Thoracic aorta (tissue), 2 donors: Measurements from ENCODE around the gene GRB7. TPM values are rescaled to one million over a fixed set of nuclear protein-coding genes. Genes with fewer than 3 reads are reported as not detected.

Experiments used
- ATAC-seq: fragments of 150-250 bp; one replicate; pipeline ENCODE4 v1.8.0; 2017; ENCODE audit warnings: low read depth; ENCODE audit not compliant: insufficient number of reproducible peaks, low FRiP score
- DNase-seq: peaks from one replicate; pipeline ENCODE4 v3.0.0-alpha.2; 2020; ENCODE audit warnings: low spot score
- H3K27ac ChIP-seq, 2 donors: fragments of 200-600 bp; sonication (generic); 1 replicate in 1 of 2; 2 replicates in 1 of 2; pipeline ENCODE4 v1.5.1; 2016; ENCODE audit warnings: mild to moderate bottlenecking in 2 of 2, moderate library complexity in 2 of 2
- H3K27me3 ChIP-seq: fragments of 200-600 bp; sonication (generic); replicated peaks from 2 replicates; pipeline ENCODE4 v1.6.0; 2016; ENCODE audit warnings: mild to moderate bottlenecking; ENCODE audit not compliant: insufficient read depth
- H3K36me3 ChIP-seq: fragments of 200-600 bp; sonication (generic); one replicate; pipeline ENCODE4 v1.5.1; 2016
- H3K4me1 ChIP-seq, 2 donors: fragments of 200-600 bp; sonication (generic); 1 replicate in 1 of 2; 2 replicates in 1 of 2; pipeline versions ENCODE4 v1.5.1 to v1.6.0; 2016; ENCODE audit warnings: low read depth in 2 of 2, mild to moderate bottlenecking in 1 of 2; ENCODE audit not compliant: control insufficient read depth in 1 of 2
- H3K4me3 ChIP-seq: fragments of 200-600 bp; sonication (generic); 2 replicates; pipeline ENCODE4 v1.5.1; 2016; ENCODE audit warnings: mild to moderate bottlenecking
- H3K9me3 ChIP-seq: fragments of 200-600 bp; sonication (generic); 2 replicates; pipeline ENCODE4 v1.5.1; 2016
- total RNA-seq, 2 donors: library from RNA; depleted of rRNA; stranded (reverse); fragments of >200 nt; gene quantifications; one replicate each; pipeline versions ENCODE4 v1.1.0 to v1.2.3, GENCODE V29; 2016
- TF ChIP-seq, protein P1 (sequence below): fragments of 200-600 bp; sonication (generic); IDR thresholded peaks from one replicate; pipeline ENCODE4 v1.5.1; 2019; ENCODE audit warnings: antibody characterized with exemption

The GRB7 gene
- 1 to 10 TPM in 1 of 2 donors, under 1 TPM in 1; 0.85 to 1.4 TPM for total RNA-seq

DNA sequence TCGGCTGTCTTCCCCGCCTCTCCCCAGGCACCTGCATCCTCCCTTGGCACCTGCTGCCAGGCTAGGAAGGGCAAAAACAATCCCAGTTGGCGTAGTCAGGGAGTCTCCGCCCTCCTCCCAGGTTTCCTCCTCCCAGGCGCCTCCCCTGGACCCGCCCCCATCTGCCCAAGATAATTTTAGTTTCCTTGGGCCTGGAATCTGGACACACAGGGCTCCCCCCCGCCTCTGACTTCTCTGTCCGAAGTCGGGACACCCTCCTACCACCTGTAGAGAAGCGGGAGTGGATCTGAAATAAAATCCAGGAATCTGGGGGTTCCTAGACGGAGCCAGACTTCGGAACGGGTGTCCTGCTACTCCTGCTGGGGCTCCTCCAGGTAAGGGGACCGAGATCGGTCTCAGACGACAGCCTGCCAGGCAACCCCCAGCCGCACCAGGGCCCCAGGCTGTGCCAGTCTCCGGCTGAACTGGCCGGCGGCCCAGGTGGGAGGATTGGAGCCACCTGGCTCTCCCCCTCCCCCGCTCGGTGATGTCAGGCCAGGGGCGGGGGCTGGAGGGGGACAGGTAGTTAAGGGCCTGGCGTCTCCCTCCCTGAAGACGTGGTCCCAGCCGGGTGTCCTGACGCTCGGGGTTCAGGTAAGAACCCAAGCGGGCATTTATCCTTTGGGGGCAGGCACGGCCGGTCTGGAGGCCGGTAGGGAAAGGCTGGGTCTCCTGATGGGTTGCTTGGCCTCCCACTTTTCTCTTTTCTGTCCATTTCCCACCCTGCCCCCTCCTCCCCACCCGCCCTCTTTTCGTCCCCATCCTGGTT lies at the start of gene GRB7:
Gene GRB7 (plus strand): TSS at position 179 of the 808 bp plus-strand sequence. CDS start 4,364 bp downstream, outside the sequence.
- Histone ChIP-seq H3K9me3 (no peaks in the 10 kb centered on the region), H3K4me1 (peaks cover 9 to 35% of the 10 kb centered on the region in 2 donors), H3K27me3 (no peaks in the 10 kb centered on the region), H3K36me3 (no peaks in the 10 kb centered on the region), H3K4me3 (peak within 1 kb of the TSS; percentile 66), H3K27ac (peak within 1 kb of the TSS in 1 of 2 donors; percentile 2)
- DNase-seq = no peak
- TF ChIP-seq, protein P1, sequence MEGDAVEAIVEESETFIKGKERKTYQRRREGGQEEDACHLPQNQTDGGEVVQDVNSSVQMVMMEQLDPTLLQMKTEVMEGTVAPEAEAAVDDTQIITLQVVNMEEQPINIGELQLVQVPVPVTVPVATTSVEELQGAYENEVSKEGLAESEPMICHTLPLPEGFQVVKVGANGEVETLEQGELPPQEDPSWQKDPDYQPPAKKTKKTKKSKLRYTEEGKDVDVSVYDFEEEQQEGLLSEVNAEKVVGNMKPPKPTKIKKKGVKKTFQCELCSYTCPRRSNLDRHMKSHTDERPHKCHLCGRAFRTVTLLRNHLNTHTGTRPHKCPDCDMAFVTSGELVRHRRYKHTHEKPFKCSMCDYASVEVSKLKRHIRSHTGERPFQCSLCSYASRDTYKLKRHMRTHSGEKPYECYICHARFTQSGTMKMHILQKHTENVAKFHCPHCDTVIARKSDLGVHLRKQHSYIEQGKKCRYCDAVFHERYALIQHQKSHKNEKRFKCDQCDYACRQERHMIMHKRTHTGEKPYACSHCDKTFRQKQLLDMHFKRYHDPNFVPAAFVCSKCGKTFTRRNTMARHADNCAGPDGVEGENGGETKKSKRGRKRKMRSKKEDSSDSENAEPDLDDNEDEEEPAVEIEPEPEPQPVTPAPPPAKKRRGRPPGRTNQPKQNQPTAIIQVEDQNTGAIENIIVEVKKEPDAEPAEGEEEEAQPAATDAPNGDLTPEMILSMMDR = no peak
- no peak for ATAC-seq

DNA sequence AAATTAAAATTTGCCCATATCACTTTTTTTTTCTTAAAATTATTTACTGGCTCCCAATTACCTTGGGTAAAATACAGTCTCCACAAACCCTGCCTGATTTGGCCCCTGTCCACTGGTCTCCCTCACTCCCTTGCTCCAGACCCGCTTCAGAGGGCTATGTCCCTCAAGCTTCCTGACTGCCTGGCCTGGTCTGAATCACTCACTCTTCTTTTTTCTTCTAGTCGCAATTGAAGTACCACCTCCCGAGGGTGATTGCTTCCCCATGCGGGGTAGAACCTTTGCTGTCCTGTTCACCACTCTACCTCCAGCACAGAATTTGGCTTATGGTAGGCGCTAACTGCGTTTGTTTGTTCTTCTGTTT lies 49.3 kb upstream of the GRB7 start:
- peaks cover 2 to 15% of the 10 kb centered on the region in 2 donors for H3K4me1 ChIP-seq
- peak overlapping the region; percentile 84 to 91 for H3K27ac ChIP-seq
- DNase-seq = no peak
- no peak for ATAC-seq
- no peaks in the 10 kb centered on the region for H3K9me3 ChIP-seq
- no peaks in the 10 kb centered on the region for H3K27me3 ChIP-seq
- peak overlapping the region; percentile 72 for H3K4me3 ChIP-seq
- TF ChIP-seq, protein P1 = no peak
- H3K36me3 ChIP-seq = no peaks in the 10 kb centered on the region

DNA sequence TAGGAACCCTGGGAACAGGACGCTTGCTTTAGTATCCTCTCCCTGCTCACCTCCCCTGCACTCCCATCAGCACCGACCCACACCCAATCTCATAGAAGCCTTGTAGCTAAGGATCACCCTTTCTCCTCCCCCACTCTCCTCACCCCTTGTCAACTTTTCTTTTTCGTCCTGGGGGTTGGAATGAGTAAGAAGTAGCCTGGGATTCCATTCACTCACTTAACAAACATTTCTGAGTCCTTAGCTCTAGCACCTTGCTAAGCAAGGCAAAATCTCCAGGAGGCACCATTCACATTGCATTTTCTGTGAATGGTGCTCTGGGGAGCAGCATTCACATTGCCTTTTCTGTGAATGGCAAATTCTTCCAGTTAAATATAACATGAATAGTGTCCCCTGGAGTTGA lies 48.8 kb upstream of the GRB7 start:
- peak overlapping the region; percentile 72 for H3K4me3 ChIP-seq
- no peaks in the 10 kb centered on the region for H3K9me3 ChIP-seq
- no peak overlapping the region for H3K27ac ChIP-seq
- TF ChIP-seq, protein P1 = no peak
- ATAC-seq (no peak), DNase-seq (no peak)
- peaks cover 2 to 15% of the 10 kb centered on the region in 2 donors for H3K4me1 ChIP-seq
- no peaks in the 10 kb centered on the region for H3K27me3 ChIP-seq
- no peaks in the 10 kb centered on the region for H3K36me3 ChIP-seq

DNA sequence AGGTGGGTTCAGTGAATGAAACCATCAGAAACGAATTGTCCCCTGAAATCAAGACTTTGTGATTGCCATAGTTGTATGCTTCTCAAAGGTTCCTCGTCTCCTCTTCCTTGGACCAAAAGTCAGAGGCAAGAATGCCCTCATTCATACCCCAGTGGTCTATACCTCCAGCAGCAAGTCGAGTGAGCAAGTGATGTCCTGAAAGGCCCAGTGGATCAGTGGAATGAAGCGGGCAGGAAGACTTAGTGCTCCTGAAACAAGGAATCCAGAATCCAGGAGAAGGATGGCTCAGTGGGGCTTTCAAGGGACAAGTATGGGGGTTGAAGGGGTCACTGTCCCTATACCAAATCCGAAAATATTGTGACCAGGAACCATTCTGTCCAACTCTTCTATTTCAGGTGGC lies 43.1 kb upstream of the GRB7 start:
- Histone ChIP-seq H3K9me3 (no peaks in the 10 kb centered on the region), H3K36me3 (no peaks in the 10 kb centered on the region), H3K27me3 (no peaks in the 10 kb centered on the region), H3K4me3 (no peak overlapping the region), H3K4me1 (peaks cover 0 to 12% of the 10 kb centered on the region in 2 donors), H3K27ac (no peak overlapping the region)
- DNase-seq (no peak), ATAC-seq (no peak)
- TF ChIP-seq, protein P1 = no peak

DNA sequence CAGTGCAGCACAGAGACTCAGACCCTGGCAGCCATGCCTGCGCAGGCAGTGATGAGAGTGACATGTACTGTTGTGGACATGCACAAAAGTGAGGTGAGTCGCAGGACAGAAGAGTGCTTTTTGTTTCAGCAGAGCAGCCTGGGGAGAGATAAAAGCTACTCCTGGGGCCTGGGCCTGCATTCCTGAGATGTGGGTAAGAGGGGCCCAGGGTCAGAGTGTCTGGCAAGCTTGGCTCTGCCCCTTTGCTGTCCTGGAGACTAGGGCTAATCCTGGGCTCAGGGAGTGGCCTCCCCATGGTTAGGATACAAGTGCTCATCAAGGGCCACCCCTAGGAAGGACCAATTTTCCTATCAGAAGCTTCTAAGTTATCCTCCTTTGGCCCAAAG lies 42.7 kb upstream of the GRB7 start:
- Histone ChIP-seq H3K27ac (no peak overlapping the region), H3K4me1 (peaks cover 0 to 12% of the 10 kb centered on the region in 2 donors), H3K4me3 (no peak overlapping the region), H3K9me3 (no peaks in the 10 kb centered on the region), H3K36me3 (no peaks in the 10 kb centered on the region), H3K27me3 (no peaks in the 10 kb centered on the region)
- DNase-seq (no peak), ATAC-seq (no peak)
- TF ChIP-seq, protein P1 = no peak
